Activated CD4-positive, alpha-beta T cell treated with anti-CD3 and anti-CD28 coated beads, Interleukin-2, amount 50 U/mL, for 48 hours (primary cell): ENCODE results near the gene ABI1.

Experiments
- DNase-seq, 2 experiments: peaks; one replicate each; pipeline ENCODE4 v3.0.0-alpha.2; 2020

The ABI1 gene

DNA sequence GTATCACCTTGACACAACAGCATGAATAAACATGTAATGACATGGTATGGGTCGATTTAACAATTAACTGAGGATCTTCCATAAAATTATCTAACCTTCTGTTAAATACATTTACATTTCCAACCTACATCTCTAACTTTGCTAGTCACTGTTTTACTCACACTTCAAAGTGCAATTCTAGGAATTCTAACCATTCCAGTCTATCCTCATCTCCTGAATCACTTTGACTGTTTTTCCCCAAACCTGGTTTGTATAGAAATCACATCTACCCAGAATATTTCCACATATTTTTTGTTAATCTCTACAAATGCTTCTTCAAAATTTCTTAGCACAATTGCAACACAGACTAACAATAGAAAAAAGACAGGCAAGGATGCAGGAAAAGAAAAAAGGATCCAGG, 6.2 kb downstream of the ABI1 start:
- no peak for DNase-seq

DNA sequence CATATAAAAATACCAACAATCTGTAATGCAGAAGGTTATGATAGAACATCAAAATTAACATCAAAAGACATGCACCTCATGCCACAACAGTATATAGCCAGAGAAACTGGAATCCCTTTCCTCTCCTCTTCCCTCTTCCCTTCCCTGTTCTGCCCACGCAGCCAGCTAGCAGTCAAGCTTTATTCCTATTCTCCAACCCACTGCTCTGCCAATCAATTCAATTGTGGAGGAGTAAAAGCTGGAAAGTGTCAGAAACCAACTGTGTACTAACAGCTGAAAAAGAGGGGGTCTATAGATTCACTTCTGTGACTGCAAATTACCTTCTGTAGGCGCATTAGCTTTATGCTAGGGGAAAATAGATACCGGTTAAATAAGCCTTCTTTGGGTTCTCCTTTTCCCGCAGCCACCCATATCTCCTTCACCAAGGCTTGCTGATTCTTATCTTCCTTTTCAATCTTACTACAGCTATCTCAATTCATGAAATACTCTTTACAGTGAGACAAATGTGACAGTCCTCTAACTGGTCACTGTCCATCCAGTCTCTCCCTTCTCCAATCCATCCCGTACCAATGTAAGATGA, 16.3 kb downstream of the ABI1 start:
- no peak for DNase-seq

- DNase-seq: no peak
These were observed 17.0 kb downstream of the ABI1 start for GRCh38 chr10:26843736-26844135.

DNA sequence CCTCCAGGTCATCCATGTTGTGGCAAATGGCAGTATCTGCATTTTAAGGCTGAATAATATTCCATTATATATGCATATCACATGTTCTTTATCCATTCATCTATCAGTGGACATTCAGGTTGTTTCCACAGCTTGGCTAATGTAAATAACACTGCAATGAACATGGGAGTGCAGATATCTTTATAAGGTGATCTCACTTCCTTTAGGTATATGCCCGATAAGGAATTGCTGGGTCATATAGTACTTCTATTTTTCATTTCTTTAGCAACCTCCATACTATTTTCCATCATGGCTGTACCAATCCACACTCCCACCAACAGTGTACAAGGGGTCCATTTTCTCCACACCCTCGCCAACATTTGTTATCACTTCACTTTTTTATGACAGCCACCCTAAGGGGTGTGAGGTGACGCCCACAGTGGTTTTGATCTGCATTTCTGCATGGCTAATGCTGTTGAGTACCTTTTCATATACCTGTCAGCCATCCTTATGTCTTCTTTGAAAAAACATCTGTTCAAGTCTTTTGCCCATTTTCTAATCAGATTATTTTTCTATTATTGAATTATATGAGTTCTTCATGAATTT, 18.9 kb downstream of the ABI1 start:
- no peak for DNase-seq

DNA sequence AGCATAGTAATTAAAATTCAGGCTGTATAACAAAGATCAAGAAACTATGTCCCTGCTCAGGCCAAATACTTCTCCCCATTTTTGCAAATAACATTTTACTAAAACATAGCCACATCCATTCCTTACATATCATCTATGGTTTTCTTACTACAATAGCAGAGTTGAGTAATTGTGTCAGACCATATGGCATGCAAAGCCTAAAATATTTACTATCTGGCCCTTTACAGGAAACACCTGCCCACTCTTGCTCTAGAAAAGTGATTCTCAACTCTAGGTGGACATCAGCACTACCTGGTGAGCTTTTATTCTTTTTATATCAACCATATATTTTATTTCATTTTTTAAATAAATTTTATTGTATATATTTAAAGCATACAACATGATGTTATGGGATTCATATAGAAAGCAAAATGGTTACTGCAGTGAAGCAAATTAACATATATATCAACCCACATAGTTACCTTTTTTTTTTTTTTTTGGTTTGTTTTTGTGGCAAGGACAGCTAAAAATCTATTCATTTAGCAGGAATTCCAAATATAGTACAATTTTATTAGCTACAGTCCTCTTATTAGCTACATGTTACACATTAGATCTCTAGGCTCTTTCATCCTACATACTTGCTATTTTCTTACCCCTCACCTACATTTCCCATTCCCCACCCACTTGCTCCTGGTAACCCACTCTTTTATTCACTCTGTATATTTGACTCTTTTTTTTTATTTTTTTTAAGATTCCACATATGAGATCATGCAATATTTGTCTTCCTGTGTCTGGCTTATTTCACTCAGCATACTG, 19.6 kb downstream of the ABI1 start:
- DNase-seq: no peak

- DNase-seq: no peak
These were observed 20.7 kb downstream of the ABI1 start for GRCh38 chr10:26839966-26840627.

DNA sequence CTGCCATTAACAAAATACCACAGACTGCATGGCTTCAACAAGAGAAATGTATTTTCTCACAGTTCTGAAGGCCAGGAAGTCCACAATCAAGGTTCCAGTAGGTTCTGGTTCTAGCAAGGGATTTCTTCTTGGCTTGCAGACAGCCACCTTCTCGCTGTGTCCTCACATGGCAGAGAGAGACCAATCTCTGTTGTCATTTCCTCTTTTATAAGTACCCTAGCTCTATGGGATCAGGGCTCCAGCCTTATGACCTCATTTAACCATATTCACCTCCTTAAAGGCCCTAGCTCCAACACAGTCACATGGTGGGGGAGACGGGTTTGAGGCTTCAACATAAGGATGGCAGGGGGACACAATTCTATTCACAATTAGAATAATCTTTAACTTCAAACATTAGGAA, 23.6 kb downstream of the ABI1 start:
- no peak for DNase-seq

DNA sequence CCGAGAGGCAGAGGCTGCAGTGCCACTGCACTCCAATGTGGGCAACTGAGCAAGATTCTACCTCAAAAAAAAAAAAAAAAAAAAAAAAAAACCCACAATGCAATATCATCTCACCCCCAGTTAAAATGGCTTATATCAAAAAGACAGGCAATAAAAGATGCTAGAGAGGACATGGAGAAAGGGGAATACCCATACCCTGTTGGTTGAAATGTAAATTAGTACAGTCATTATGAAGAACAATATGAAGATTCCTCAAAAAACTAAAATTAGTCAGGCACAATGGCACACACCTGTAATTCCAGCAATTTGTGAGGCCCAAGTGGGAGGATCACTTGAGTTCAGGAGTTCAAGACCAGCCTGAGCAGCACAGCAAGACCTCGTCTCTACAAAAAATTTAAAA, 25.7 kb downstream of the ABI1 start:
- no peak for DNase-seq

GRCh38 chr10:26832960-26833359, 27.8 kb downstream of the ABI1 start:
- DNase-seq: no peak

DNA sequence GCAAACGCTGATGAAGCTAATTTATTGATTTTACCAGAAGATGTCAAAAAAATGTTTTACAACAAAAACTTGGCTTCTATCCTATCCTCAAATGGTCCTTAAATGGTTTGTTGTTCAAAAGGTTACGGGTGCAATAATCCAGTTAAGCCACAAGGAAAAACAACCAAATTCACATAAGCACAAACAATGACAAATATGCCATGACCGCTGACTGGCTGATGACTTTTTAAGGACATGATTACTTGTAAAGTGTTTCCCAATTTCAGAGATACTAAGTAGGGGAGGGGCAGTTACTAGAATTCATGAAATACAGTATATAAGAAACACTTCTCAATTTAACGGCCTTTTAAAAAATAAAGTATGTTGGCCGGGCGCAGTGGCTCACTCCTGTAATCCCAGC, 28.8 kb downstream of the ABI1 start:
- no peak for DNase-seq

GRCh38 chr10:26829810-26830515, 30.8 kb downstream of the ABI1 start:
- no peak for DNase-seq

DNA sequence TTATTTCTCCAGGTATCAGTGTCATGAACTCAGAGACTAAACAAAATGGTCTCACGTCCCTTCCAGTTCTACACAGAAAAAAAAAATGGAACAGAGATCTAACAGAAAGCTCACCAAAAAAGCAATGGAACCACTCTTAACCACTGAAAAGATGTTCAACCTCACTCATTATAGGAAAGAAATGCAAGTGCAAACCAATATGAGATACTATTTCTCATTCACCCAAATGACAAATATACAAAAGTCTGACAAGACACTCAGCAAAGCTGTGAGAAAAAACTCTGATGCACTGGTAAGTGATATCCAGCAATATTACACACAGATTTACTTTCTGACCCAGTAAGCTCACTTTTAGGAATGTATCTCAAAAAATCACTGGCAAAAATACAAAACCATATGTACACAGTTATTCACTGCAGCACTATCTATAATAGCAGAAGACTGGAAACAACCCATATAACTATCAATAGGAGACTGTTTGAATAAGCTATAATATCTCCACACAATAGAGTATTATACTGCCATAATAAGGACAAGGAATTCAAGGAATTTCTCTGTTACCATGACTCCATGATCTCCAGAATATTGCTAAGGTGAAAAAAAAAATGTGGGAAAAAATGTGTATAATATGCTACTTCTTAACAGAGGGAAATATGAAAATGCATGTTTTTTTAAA, 36.6 kb downstream of the ABI1 start:
- no peak for DNase-seq

GRCh38 chr10:26821699-26822570, 38.8 kb downstream of the ABI1 start:
- DNase-seq: no peak

DNA sequence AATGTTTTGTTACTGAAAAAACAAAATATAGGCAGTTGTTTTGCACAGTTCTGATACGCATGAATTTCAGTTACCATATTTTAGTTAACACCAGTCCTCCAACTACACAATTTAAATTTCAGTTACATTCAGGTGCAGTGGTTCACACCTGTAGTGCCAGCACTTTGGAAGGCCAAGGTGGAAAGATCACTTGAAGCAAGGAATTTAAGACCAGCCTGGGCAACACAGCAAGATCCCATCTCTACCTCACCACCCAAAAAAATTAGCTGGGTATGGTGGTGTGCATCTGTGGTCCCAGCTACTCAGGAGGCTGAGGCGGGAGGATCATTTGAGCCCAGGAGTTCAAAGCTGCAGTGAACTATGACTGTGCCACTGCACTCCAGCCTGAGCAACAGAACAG, 45.3 kb downstream of the ABI1 start:
- no peak for DNase-seq

DNA sequence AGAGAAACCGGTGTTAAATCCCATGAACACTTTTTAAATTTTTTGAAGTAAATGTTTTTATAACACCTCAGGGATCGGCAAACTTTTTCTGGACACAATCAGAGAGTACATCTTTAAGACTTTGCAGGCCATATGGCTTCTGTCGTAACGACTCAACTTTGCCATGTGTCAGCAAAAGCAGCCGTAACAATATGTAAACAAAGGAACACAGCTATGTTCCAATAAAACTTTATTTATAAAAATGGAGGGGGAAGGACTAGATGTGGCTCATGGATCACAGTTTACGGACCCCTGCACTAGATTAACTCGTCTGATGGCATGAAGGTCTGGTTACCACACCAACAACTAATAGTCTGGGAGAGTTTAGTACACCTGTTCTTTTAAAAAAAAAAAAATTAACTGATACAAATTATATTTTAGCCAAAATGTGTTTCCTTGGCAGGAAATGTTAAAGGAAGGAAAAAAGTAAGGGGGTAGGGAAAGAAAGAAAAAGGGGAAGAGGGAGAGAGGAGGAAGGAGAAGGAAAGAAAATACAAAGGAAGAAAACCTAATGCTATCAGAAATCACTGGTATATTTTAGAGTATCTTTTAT, 50.2 kb downstream of the ABI1 start:
- no peak for DNase-seq

DNA sequence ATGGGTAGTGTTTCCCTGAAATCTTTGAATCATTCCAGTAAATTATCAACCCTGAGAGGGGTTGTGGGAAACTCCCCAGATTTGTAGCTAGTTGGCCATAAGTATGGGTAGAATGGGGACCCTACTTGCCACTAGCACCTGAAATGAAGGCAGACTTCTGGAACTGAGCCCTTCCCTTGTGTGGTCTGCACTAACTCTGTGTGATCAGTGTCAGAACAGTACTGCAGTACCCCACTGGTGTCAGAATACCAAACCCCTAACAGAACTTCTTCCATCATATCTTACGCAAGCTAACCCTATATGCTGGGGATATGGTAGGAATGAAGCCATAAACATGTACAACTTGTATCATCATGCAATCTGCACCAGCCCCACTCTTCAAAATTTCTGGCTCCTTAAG, 50.8 kb downstream of the ABI1 start:
- DNase-seq: no peak

- DNase-seq: no peak
These were observed 53.2 kb downstream of the ABI1 start for GRCh38 chr10:26807532-26807931.

DNA sequence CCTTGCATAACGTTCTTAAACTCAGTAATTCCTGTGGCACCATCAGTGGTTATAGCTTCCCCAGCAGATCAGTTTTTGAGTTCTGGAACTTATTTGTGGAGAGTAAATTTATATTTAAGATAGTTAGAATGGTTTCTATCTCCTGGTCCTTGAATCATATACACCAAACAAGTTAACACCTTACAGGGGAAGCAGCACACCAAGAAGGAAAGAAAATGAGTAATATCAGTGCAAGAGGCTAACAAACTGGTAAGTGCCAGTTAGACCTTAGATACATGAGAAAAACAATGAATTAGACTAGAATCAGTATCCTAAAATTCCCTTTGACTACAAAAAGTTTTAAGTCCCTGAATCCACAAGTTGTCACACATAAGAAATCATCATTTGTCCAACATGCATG, 54.2 kb downstream of the ABI1 start:
- no peak for DNase-seq

DNA sequence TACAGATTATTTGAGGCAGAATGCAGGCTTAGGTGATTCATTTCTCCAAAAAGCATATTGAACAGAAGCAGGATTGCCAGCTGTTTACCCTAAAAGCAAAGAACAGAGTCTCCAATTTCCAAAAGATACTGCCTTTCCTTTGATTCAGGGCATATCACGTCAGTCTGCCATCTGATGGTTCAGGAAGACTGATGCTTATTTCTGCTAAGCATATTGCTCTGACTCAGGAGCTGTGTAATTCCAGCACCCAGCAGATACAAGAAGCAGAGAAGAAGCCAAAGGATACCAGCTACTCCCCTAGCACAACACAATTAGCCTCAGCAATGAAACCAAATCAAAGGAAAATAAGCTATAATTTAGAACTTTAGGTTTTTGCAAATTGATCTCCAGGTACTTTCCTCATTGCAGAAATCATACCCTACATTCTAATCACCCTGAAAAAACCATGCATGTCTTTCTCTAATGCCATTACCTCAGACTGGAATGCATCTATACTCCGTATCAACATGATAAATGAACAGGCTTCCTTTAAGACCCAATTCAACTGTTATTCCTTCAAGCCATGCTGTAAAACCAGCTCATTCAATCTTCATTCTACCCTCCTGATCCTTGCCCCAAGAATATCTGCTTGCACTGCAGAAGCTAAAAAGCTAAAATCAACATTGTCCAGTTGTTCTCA, 55.1 kb downstream of the ABI1 start:
- DNase-seq: no peak
